ENCODE measurements around the gene ZNF439. TPM values are rescaled to one million over a fixed set of nuclear protein-coding genes. Genes with fewer than 3 reads are reported as not detected.

Gene ZNF439
- total and polyA plus RNA-seq, 2 of the 8 experiments (the other 6 are each of a cell fraction or from before 2014, with no cell fraction given), result 0.09 TPM; not detected in 1

- TF ChIP-seq ZNF274 (IDR thresholded peaks at IDR 0.05; ENCODE audit: borderline replicate concordance, extremely low read depth, low read length) (no peak), CHD1 (IDR thresholded peaks at IDR 0.05; ENCODE audit: low read depth, low read length) (no peak), BACH1 (IDR thresholded peaks at IDR 0.05; ENCODE audit: low read length) (no peak), ASH2L (IDR thresholded peaks at IDR 0.05; ENCODE audit: low read length) (no peak), MAX (IDR thresholded peaks at IDR 0.05) (no peak)
Measured at GRCh38 chr19:11873762-11874161, 25.2 kb downstream of the ZNF439 start (continued).

All from H1 (cell line).